GM12892 (cell line): ENCODE measurements around the gene ZMAT5.

ENCODE experiments used
- POLR2A ChIP-seq: IDR thresholded peaks from 2 replicates; pipeline ENCODE4 v1.6.1; 2011; ENCODE audit warnings: low read depth, low read length, control low read depth
- POLR2AphosphoS5 ChIP-seq: IDR thresholded peaks from 2 replicates; pipeline ENCODE4 v1.6.1; 2011; ENCODE audit warnings: low read depth, low read length, control low read depth
- TAF1 ChIP-seq: IDR thresholded peaks from 2 replicates; pipeline ENCODE4 v1.6.1; 2011; ENCODE audit warnings: low read depth, mild to moderate bottlenecking, control low read depth, low read length, borderline replicate concordance

- TF ChIP-seq POLR2A (no peak), POLR2AphosphoS5 (no peak), TAF1 (no peak)
Measured at GRCh38 chr22:29811377-29811776, 44.6 kb upstream of the ZMAT5 start.
